ENCODE results near the gene IFNGR1.

DNA sequence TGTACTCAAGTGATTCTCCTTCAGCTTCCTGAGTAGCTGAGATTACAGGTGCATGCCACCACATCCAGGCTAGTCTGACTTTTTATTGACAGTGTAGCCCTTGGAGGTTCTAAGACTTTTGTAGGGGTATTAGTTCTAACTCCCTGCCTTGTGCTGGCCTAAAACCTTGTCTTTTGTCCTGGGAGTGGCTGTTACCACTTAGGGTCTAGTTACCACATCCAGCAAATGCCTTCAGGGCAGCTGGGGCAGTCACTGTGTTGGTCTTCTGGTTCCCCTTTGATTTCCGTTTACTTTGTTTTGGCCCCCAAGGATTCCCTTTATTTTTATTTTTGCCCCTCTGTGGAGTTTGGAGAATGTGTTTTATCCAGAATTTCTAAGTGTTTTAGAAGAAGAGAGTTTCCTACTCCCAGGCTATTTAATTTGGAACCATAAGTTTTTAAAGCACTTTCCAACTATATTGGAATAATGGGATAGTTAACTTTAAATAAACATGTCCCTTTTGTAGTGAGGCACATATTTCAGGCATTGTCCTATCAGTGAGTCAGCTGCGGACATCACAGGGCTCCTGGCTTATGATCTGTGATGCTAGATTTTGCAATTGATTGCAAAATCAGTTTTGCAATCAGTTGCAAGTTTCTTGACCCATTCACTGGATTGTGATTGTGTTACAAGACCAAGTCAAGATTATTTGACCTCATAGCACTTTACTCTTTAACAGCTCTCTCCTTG is 70.7 kb downstream of the IFNGR1 start:
- TF ChIP-seq, protein P1, sequence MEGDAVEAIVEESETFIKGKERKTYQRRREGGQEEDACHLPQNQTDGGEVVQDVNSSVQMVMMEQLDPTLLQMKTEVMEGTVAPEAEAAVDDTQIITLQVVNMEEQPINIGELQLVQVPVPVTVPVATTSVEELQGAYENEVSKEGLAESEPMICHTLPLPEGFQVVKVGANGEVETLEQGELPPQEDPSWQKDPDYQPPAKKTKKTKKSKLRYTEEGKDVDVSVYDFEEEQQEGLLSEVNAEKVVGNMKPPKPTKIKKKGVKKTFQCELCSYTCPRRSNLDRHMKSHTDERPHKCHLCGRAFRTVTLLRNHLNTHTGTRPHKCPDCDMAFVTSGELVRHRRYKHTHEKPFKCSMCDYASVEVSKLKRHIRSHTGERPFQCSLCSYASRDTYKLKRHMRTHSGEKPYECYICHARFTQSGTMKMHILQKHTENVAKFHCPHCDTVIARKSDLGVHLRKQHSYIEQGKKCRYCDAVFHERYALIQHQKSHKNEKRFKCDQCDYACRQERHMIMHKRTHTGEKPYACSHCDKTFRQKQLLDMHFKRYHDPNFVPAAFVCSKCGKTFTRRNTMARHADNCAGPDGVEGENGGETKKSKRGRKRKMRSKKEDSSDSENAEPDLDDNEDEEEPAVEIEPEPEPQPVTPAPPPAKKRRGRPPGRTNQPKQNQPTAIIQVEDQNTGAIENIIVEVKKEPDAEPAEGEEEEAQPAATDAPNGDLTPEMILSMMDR (IDR thresholded peaks at IDR 0.05; ENCODE audit: borderline replicate concordance, extremely low read depth, low read length, poor library complexity, severe bottlenecking) = no peak
- TF ChIP-seq EZH2 (IDR thresholded peaks at IDR 0.05; ENCODE audit: borderline replicate concordance, low read depth, low read length, severe bottlenecking) = no peak

All from DND-41 (cell line).